Measurements from ENCODE around the gene PALD1.
A peak's percentile ranks its signal among the peaks of the same experiment; 100 is the strongest.

The PALD1 gene

DNA sequence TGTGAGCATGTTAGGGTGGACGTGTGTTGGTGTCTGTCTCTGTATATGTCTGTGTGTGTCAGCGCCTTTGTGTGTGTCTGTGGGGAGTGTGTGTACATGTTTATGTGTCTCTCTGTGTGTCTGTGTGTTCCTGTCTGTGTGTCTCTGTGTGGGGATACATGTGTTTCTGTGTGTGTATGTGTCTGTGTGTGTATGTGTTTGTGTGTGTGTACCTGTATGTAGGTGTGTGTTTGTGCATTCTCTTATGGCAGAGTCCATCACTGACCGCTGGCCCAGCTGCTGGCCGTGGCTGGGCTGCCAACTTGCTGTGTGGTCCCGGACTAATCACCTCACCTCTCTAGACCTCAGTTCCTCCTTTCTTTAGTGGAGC, 54.6 kb downstream of the PALD1 start:
- Histone ChIP-seq H3K4ac (ENCODE audit: low read depth, low read length) (no peak overlapping the region), H4K8ac (ENCODE audit: low read depth, low read length) (no peak overlapping the region), H2BK120ac (ENCODE audit: insufficient read depth, low read length, poor library complexity) (no peak overlapping the region), H4K91ac (ENCODE audit: low read depth, low read length) (no peak overlapping the region), H2BK12ac (ENCODE audit: low read length) (no peak overlapping the region), H3K9ac (ENCODE audit: low read length) (no peak overlapping the region), H3K27ac (ENCODE audit: low read depth, low read length) (no peak overlapping the region), H3K4me3 (ENCODE audit: low read depth, low read length) (peak overlapping the region; percentile 39), H3K79me2 (ENCODE audit: control insufficient read depth, insufficient read depth, low read length, poor library complexity) (no peaks in the 10 kb centered on the region), H4K12ac (ENCODE audit: low read depth, low read length) (no peak overlapping the region), H3K18ac (ENCODE audit: low read length) (no peak overlapping the region), H3K4me1 (ENCODE audit: control insufficient read depth in 1 of 2, insufficient read depth in 2 of 2, low read length in 2 of 2) (no peaks in the 10 kb centered on the region), H2BK5ac (ENCODE audit: low read depth, low read length, poor library complexity) (no peak overlapping the region), H3K79me1 (ENCODE audit: low read length) (no peaks in the 10 kb centered on the region), H3K14ac (ENCODE audit: low read length) (no peak overlapping the region), H2AK5ac (ENCODE audit: low read length) (no peak overlapping the region), H3K27me3 (ENCODE audit: insufficient read depth, low read length) (no peaks in the 10 kb centered on the region), H3K9me3 (ENCODE audit: insufficient read depth, low read depth, low read length) (no peaks in the 10 kb centered on the region), H2AFZ (ENCODE audit: insufficient read depth, low read length, poor library complexity) (no peak overlapping the region), H3K4me2 (ENCODE audit: low read length) (no peak overlapping the region), H3K23ac (ENCODE audit: low read length) (no peak overlapping the region), H3K36me3 (ENCODE audit: control insufficient read depth in 1 of 2, insufficient read depth in 2 of 2, low read length in 2 of 2) (no peaks in the 10 kb centered on the region)
- no CpG with 5 or more reads among the region's 5 CpGs for WGBS (ENCODE audit: extremely low coverage, insufficient coverage, insufficient read length)
- no peak for DNase-seq

DNA sequence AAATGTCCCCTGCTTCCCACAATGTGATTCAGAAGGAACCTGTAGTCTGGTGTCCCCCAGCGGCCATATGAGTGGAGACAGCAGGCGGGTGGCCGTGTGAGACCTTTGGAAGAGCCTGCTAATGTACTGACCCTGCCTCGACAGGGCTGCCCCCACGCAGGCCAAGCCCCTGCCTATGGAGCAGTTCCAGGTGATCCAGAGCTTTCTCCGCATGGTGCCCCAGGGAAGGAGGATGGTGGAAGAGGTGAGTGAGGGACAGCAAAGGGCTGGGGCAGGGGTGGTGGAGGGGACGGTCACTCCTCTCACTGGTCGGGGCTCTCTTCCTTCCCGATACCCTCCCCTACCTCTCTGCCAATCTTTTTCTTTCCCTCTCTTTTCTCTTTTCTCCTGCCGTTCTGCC, 55.7 kb downstream of the PALD1 start:
- Histone ChIP-seq H2BK12ac (ENCODE audit: low read length) (no peak overlapping the region), H3K14ac (ENCODE audit: low read length) (no peak overlapping the region), H3K4ac (ENCODE audit: low read depth, low read length) (no peak overlapping the region), H4K91ac (ENCODE audit: low read depth, low read length) (no peak overlapping the region), H3K4me1 (ENCODE audit: control insufficient read depth in 1 of 2, insufficient read depth in 2 of 2, low read length in 2 of 2) (no peaks in the 10 kb centered on the region), H3K36me3 (ENCODE audit: control insufficient read depth in 1 of 2, insufficient read depth in 2 of 2, low read length in 2 of 2) (no peaks in the 10 kb centered on the region), H2BK120ac (ENCODE audit: insufficient read depth, low read length, poor library complexity) (no peak overlapping the region), H3K9ac (ENCODE audit: low read length) (no peak overlapping the region), H3K4me2 (ENCODE audit: low read length) (no peak overlapping the region), H4K12ac (ENCODE audit: low read depth, low read length) (no peak overlapping the region), H3K27ac (ENCODE audit: low read depth, low read length) (no peak overlapping the region), H3K9me3 (ENCODE audit: insufficient read depth, low read depth, low read length) (no peaks in the 10 kb centered on the region), H3K27me3 (ENCODE audit: insufficient read depth, low read length) (no peaks in the 10 kb centered on the region), H3K18ac (ENCODE audit: low read length) (no peak overlapping the region), H3K79me1 (ENCODE audit: low read length) (no peaks in the 10 kb centered on the region), H3K79me2 (ENCODE audit: control insufficient read depth, insufficient read depth, low read length, poor library complexity) (no peaks in the 10 kb centered on the region), H3K4me3 (ENCODE audit: low read depth, low read length) (no peak overlapping the region), H2BK5ac (ENCODE audit: low read depth, low read length, poor library complexity) (no peak overlapping the region), H4K8ac (ENCODE audit: low read depth, low read length) (no peak overlapping the region), H3K23ac (ENCODE audit: low read length) (no peak overlapping the region), H2AFZ (ENCODE audit: insufficient read depth, low read length, poor library complexity) (no peak overlapping the region), H2AK5ac (ENCODE audit: low read length) (no peak overlapping the region)
- DNase-seq: no peak
- WGBS (ENCODE audit: extremely low coverage, insufficient coverage, insufficient read length): no CpG with 5 or more reads among the region's 10 CpGs

DNA sequence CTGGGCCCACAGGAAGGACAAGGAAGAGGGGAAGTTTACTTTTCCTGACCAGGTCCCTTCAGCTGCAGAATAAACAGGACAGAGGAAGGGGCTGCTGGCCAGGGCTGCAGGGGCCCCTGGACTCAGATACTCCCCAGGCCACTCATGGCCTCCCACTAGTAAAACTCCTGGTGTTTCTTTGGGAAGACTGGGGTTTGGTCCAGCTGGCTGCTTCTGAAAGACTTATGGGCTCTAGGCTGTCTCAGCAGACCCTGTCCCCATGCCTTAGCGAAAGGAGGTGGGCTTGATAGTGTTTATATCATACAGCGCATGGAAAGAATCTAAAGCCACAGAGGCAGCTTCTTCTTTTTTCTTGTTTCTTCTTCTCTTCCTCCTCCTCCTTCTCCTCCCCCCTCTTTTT, 56.4 kb downstream of the PALD1 start:
- no peak overlapping the region for H2BK12ac ChIP-seq (ENCODE audit: low read length)
- DNase-seq: no peak

DNA sequence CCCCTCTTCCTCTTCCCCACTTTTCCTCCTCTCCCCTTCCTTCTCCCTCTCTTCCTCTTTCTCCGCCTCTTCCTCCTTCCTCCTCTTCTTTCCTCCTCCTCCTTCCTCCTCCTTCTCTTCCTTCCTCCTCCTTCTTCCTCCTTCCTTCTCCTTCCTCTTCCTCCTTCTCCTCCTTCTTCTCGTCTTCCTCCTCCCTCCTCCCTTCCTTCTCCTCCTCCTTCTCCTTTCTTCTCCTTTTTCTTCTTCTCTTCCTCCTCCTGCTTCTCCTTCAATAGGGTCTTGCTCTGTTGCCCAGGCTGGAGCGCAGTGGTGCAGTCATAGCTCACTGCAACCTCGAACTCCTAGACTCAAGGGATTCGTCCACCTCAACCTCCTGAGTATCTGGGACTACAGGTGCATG, 56.9 kb downstream of the PALD1 start:
- no peaks in the 10 kb centered on the region for H3K4me1 ChIP-seq (ENCODE audit: control insufficient read depth in 1 of 2, insufficient read depth in 2 of 2, low read length in 2 of 2)
- H2AFZ ChIP-seq (ENCODE audit: insufficient read depth, low read length, poor library complexity): no peak overlapping the region
- H2BK120ac ChIP-seq (ENCODE audit: insufficient read depth, low read length, poor library complexity): no peak overlapping the region
- no peaks in the 10 kb centered on the region for H3K79me2 ChIP-seq (ENCODE audit: control insufficient read depth, insufficient read depth, low read length, poor library complexity)
- H3K27me3 ChIP-seq (ENCODE audit: insufficient read depth, low read length): no peaks in the 10 kb centered on the region
- no peak overlapping the region for H3K4ac ChIP-seq (ENCODE audit: low read depth, low read length)
- H2AK5ac ChIP-seq (ENCODE audit: low read length): no peak overlapping the region
- H2BK5ac ChIP-seq (ENCODE audit: low read depth, low read length, poor library complexity): no peak overlapping the region
- no peak for DNase-seq
- no peak overlapping the region for H3K18ac ChIP-seq (ENCODE audit: low read length)
- WGBS (ENCODE audit: extremely low coverage, insufficient coverage, insufficient read length): no CpG with 5 or more reads among the region's 5 CpGs
- H4K8ac ChIP-seq (ENCODE audit: low read depth, low read length): no peak overlapping the region
- H2BK12ac ChIP-seq (ENCODE audit: low read length): no peak overlapping the region
- no peak overlapping the region for H4K12ac ChIP-seq (ENCODE audit: low read depth, low read length)
- H3K36me3 ChIP-seq (ENCODE audit: control insufficient read depth in 1 of 2, insufficient read depth in 2 of 2, low read length in 2 of 2): no peaks in the 10 kb centered on the region
- no peak overlapping the region for H3K23ac ChIP-seq (ENCODE audit: low read length)
- no peak overlapping the region for H3K4me2 ChIP-seq (ENCODE audit: low read length)
- H3K27ac ChIP-seq (ENCODE audit: low read depth, low read length): no peak overlapping the region
- H4K91ac ChIP-seq (ENCODE audit: low read depth, low read length): no peak overlapping the region
- H3K14ac ChIP-seq (ENCODE audit: low read length): no peak overlapping the region
- H3K9me3 ChIP-seq (ENCODE audit: insufficient read depth, low read depth, low read length): no peaks in the 10 kb centered on the region
- no peak overlapping the region for H3K9ac ChIP-seq (ENCODE audit: low read length)
- no peaks in the 10 kb centered on the region for H3K79me1 ChIP-seq (ENCODE audit: low read length)
- H3K4me3 ChIP-seq (ENCODE audit: low read depth, low read length): no peak overlapping the region

More for the DNA sequence above, 56.4 kb downstream of the PALD1 start:
- H3K4me2 ChIP-seq (ENCODE audit: low read length): no peak overlapping the region
- H3K9ac ChIP-seq (ENCODE audit: low read length): no peak overlapping the region
- no peaks in the 10 kb centered on the region for H3K27me3 ChIP-seq (ENCODE audit: insufficient read depth, low read length)
- H4K91ac ChIP-seq (ENCODE audit: low read depth, low read length): no peak overlapping the region
- no peak overlapping the region for H2AK5ac ChIP-seq (ENCODE audit: low read length)
- no peaks in the 10 kb centered on the region for H3K4me1 ChIP-seq (ENCODE audit: control insufficient read depth in 1 of 2, insufficient read depth in 2 of 2, low read length in 2 of 2)
- H3K79me2 ChIP-seq (ENCODE audit: control insufficient read depth, insufficient read depth, low read length, poor library complexity): no peaks in the 10 kb centered on the region
- H3K36me3 ChIP-seq (ENCODE audit: control insufficient read depth in 1 of 2, insufficient read depth in 2 of 2, low read length in 2 of 2): no peaks in the 10 kb centered on the region
- H3K79me1 ChIP-seq (ENCODE audit: low read length): no peaks in the 10 kb centered on the region
- no peaks in the 10 kb centered on the region for H3K9me3 ChIP-seq (ENCODE audit: insufficient read depth, low read depth, low read length)
- no CpG with 5 or more reads among the region's 2 CpGs for WGBS (ENCODE audit: extremely low coverage, insufficient coverage, insufficient read length)
- no peak overlapping the region for H4K12ac ChIP-seq (ENCODE audit: low read depth, low read length)
- H3K23ac ChIP-seq (ENCODE audit: low read length): no peak overlapping the region
- H3K27ac ChIP-seq (ENCODE audit: low read depth, low read length): no peak overlapping the region
- H3K4me3 ChIP-seq (ENCODE audit: low read depth, low read length): no peak overlapping the region
- H4K8ac ChIP-seq (ENCODE audit: low read depth, low read length): no peak overlapping the region
- H3K18ac ChIP-seq (ENCODE audit: low read length): no peak overlapping the region
- H3K4ac ChIP-seq (ENCODE audit: low read depth, low read length): no peak overlapping the region
- H3K14ac ChIP-seq (ENCODE audit: low read length): no peak overlapping the region
- no peak overlapping the region for H2BK120ac ChIP-seq (ENCODE audit: insufficient read depth, low read length, poor library complexity)
- no peak overlapping the region for H2BK5ac ChIP-seq (ENCODE audit: low read depth, low read length, poor library complexity)
- no peak overlapping the region for H2AFZ ChIP-seq (ENCODE audit: insufficient read depth, low read length, poor library complexity)

Data from trophoblast cell (in vitro differentiated cells and primary cell).